Peyer's patch (tissue), 4 donors: Measurements from ENCODE around the gene NOS3. TPM values are rescaled to one million over a fixed set of nuclear protein-coding genes. Genes with fewer than 3 reads are reported as not detected.
A peak's percentile ranks its signal among the peaks of the same experiment; 100 is the strongest.

Source experiments
- DNase-seq, 3 donors: peaks; one replicate each; pipeline ENCODE4 v3.0.0-alpha.2; 2017 to 2019
- H3K27ac ChIP-seq, 4 donors: fragments of 200-600 bp; sonication (generic); one replicate each; pipeline ENCODE4 v1.5.1; 2016 to 2019
- H3K27me3 ChIP-seq, 2 donors: fragments of 200-600 bp; sonication (generic); one replicate each; pipeline ENCODE4 v1.5.1; 2019
- H3K36me3 ChIP-seq, 3 donors: fragments of 200-600 bp; sonication (generic); one replicate each; pipeline ENCODE4 v1.5.1; 2016 to 2019
- H3K4me1 ChIP-seq, 4 donors: fragments of 200-600 bp; sonication (generic); one replicate each; pipeline ENCODE4 v1.5.1; 2016 to 2019
- H3K4me3 ChIP-seq, 4 donors: fragments of 200-600 bp; sonication (generic); 1 replicate in 3 of 4; 2 replicates in 1 of 4; pipeline ENCODE4 v1.5.1; 2016 to 2019; ENCODE audit warnings: mild to moderate bottlenecking in 1 of 4
- H3K9me3 ChIP-seq, 4 donors: fragments of 200-600 bp; sonication (generic); one replicate each; pipeline ENCODE4 v1.5.1; 2016 to 2019; ENCODE audit warnings: mild to moderate bottlenecking in 1 of 4
- CTCF ChIP-seq, 6 experiments: fragments of 450-650 bp in 4 of 6; fragments of 200-600 bp in 2 of 6; sonication (generic) in 1 of 6; IDR thresholded peaks; one replicate each; pipeline ENCODE4 v1.5.1; 2017 to 2019; ENCODE audit warnings: antibody characterized with exemption in 6 of 6, mild to moderate bottlenecking in 3 of 6, moderate library complexity in 1 of 6
- POLR2A ChIP-seq, 2 donors: fragments of 450-650 bp; IDR thresholded peaks; one replicate each; pipeline ENCODE4 v1.5.1; 2017; ENCODE audit warnings: antibody characterized with exemption in 2 of 2, mild to moderate bottlenecking in 2 of 2, moderate library complexity in 2 of 2
- total RNA-seq, 4 donors: library from RNA; depleted of rRNA; stranded (reverse); fragments of >200 nt; gene quantifications; one replicate each; pipeline ENCODE4 v1.1.0, GENCODE V29; 2016

Gene NOS3
- total RNA-seq, 4 donors from 2014 or later = 1.2 to 18.2 (median 5.4) TPM

DNA sequence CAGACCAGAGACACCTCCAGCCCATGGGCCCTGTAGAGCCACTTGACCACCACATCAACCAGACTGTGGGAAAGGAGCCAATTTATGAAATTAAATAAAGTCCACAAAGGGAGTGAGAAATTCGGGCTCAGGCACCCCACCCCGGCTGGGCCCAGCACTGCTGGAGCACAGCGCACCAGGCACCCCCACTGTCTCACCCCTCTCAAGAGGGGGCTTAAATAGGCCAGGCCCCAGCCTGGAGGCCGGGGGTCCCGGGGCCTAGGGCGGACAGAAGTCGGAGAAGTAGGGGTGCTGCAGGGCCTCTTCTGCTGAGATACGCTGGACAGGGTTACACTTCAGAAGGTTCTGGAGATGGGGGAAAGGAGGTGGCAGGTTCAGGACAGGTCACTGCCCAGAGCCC lies 62.9 kb downstream of the NOS3 start:
- no peak for DNase-seq
- Histone ChIP-seq H3K27me3 (no peaks in the 10 kb centered on the region), H3K4me1 (peaks cover 0 to 21% (median 11%) of the 10 kb centered on the region in 4 donors), H3K9me3 (no peaks in the 10 kb centered on the region), H3K4me3 (no peak overlapping the region), H3K36me3 (no peaks in the 10 kb centered on the region), H3K27ac (no peak overlapping the region)
- TF ChIP-seq CTCF (IDR thresholded peaks at IDR 0.05) (no peak), POLR2A (IDR thresholded peaks at IDR 0.05) (no peak)

GRCh38 chr7:151056283-151056665 lies 65.5 kb downstream of the NOS3 start:
- Histone ChIP-seq H3K4me3 (no peak overlapping the region), H3K4me1 (peaks cover 4 to 30% (median 20%) of the 10 kb centered on the region in 4 donors), H3K9me3 (no peaks in the 10 kb centered on the region), H3K36me3 (no peaks in the 10 kb centered on the region), H3K27me3 (no peaks in the 10 kb centered on the region), H3K27ac (no peak overlapping the region)
- DNase-seq = no peak
- TF ChIP-seq POLR2A (IDR thresholded peaks at IDR 0.05) (no peak), CTCF (IDR thresholded peaks at IDR 0.05) (no peak)

DNA sequence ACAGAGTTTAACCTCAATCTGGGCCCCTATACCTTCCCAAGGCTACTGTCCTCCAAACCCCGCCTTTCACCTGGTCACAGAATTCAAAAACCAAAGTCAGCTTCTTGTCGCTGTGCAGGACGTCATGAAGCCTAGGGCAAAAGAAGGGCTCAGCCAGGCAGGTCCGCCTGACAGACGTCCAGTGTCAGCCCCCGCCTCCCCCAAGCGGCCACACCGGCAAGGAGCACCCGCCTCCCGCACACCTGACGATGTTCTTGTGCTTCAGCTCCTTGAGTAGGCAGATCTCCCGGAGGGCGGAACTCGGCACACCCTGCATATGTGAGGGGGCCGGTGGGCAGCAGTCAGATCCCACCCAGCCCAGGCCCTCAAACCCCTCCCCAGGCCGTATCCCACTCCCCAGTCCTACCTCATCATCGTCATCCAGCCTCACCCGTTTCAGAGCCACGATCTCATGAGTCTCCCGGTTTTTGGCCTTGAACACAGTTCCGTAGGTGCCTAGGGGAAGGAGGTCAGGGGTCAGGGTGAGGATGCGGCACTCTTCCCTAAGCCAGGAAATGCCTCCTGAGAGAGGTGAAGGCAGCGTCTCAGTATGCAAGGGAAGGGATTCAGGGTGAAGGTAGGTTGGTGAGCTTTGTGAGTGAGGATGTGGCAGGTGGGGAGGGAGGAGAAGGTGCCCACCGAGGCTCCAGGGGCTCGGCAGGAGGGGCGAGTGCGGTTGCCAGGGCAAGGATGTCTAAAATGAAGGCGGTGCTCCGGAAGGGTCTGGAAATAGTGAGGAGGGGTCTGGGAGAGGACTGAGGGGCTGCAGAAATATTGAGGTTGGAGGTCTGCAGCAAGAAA lies 66.1 kb downstream of the NOS3 start:
- Histone ChIP-seq H3K4me3 (peak overlapping the region; percentile 61 to 87 (median 79)), H3K27ac (peak overlapping the region in 1 of 4 donors; percentile 92), H3K36me3 (no peaks in the 10 kb centered on the region), H3K27me3 (no peaks in the 10 kb centered on the region), H3K9me3 (no peaks in the 10 kb centered on the region), H3K4me1 (peaks cover 4 to 36% (median 18%) of the 10 kb centered on the region in 4 donors)
- TF ChIP-seq POLR2A (IDR thresholded peaks at IDR 0.05) (no peak), CTCF (IDR thresholded peaks at IDR 0.05) (peak in 2 of 6 experiments; percentile 15 to 24)
- DNase-seq = peak in 1 of 3 donors; percentile 30

DNA sequence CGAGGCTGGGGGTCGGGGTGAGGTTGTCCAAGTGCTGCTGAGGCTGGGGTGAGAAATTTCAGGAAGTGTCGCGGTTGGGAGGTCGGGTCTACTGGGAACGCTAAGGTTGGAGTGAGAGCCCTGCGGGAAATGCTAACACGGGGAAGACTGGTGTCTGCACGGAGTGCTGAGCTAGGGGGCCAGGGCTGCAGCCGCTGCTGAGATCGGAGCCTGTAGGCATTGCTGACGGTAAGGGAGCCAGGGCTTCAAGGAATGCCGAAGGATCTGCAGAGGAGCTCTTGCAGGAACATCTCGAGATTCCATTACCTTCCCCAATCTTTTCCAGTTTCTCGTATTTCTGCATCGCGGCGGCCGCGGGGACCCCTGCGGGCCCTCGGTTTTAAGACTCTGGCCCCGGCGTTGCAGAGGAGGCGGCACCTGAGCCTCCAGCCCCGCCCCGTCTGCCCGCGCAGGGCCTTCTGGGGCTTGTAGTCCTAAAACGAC lies 66.7 kb downstream of the NOS3 start, which contains the start of gene CDK5:
CDK5 (minus strand) TSS at position 392 of the 483 bp plus-strand sequence; CDS start at position 343, 49 bp downstream.
- Histone ChIP-seq H3K4me3 (peak within 1 kb of the TSS; percentile 61 to 87 (median 79)), H3K36me3 (no peaks in the 10 kb centered on the region), H3K27me3 (no peaks in the 10 kb centered on the region), H3K4me1 (peaks cover 4 to 42% (median 18%) of the 10 kb centered on the region in 4 donors), H3K9me3 (no peaks in the 10 kb centered on the region), H3K27ac (peak within 1 kb of the TSS; percentile 91 to 96 (median 93))
- TF ChIP-seq CTCF (IDR thresholded peaks at IDR 0.05) (peak in 1 of 6 experiments; percentile 2), POLR2A (IDR thresholded peaks at IDR 0.05) (no peak)
- no peak for DNase-seq

DNA sequence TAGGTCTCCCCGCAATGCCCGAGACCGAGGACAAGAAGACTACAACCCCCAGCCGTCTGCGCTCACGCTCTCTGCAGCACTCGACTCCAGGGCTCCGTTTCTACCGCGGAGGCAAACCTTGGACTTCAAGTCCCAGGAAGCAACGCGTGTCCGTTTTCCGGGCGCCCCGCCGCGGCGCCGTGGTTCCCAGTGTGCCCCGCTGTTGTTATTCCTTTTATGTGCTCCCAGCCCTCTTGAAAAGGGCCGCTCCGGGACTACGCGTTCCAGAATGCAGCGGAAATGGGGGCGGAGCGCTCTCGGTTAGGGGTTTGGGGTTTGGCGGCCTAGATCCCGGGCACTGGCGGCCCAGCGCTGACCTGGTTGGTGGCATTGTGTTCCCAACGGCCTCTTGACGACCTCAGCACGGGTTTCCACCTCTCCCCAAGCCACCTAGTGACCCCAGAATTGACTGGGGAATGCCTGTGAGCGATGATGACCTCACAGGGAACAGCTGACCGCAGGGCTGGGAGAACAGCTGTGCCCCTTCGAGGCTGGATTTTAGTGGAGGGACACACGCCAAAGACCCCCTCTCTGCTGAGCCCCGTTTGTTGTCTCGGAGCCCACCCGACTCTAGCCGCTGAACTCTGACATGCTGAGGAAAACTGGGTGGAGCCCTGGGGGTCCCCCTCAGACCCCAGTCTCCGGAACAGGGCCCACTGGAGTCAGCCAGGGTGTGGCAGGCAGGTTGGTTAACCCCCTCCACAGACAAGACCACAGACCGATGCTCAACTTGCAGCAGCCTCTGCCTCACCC lies 67.4 kb downstream of the NOS3 start:
- peak; percentile 63 to 80 for TF ChIP-seq POLR2A (IDR thresholded peaks at IDR 0.05)
- TF ChIP-seq CTCF (IDR thresholded peaks at IDR 0.05) = no peak
- no peaks in the 10 kb centered on the region for H3K27me3 ChIP-seq
- H3K4me1 ChIP-seq = peaks cover 4 to 44% (median 18%) of the 10 kb centered on the region in 4 donors
- H3K9me3 ChIP-seq = no peaks in the 10 kb centered on the region
- H3K27ac ChIP-seq = peak overlapping the region; percentile 91 to 96 (median 93)
- DNase-seq = peak; percentile 98 to 100 (median 98)
- H3K36me3 ChIP-seq = no peaks in the 10 kb centered on the region
- peak overlapping the region; percentile 61 to 87 (median 79) for H3K4me3 ChIP-seq
